ENCODE results near the gene GRK5.

- no peak for TF ChIP-seq GATA2 (IDR thresholded peaks at IDR 0.05; ENCODE audit: low read depth, low read length)
- no peak for TF ChIP-seq GATA3 (IDR thresholded peaks at IDR 0.05; ENCODE audit: low read depth, low read length)
These were observed 146.1 kb downstream of the GRK5 start for GRCh38 chr10:119353421-119353820.

Measured in SH-SY5Y (cell line).